K562 (cell line): ENCODE measurements around the gene SCAPER. TPM values are rescaled to one million over a fixed set of nuclear protein-coding genes. Genes with fewer than 3 reads are reported as not detected.
A peak's percentile ranks its signal among the peaks of the same experiment; 100 is the strongest.

Experiments used
- ATAC-seq: fragments of 200-7000 bp; cut with Tn5 transposase; 3 replicates; pipeline ENCODE4 v1.9.1; 2020; ENCODE audit warnings: moderate library complexity
- BruUV-seq: library from RNA; stranded (reverse); fragments of 400-500 nt; replicated peaks from 2 replicates; lab custom pipeline; 2021; lab: Mats Ljungman, UMichigan
- CTCF ChIA-PET: fragments of 300-600 bp; formaldehyde crosslinking; extraction: SDS; loops from one replicate; lab custom pipeline; 2021; ENCODE audit warnings: low intra/inter-chr PET ratio; lab: Yijun Ruan, JAX
- POLR2A ChIA-PET: fragments of 300-600, 350-650 bp; sonication (Branson Sonifier 250); formaldehyde crosslinking; extraction: SDS; loops from one replicate; lab custom pipeline; 2021; ENCODE audit warnings: antibody characterized with exemption, inconsistent platforms; lab: Yijun Ruan, JAX
- DNase-seq, 4 experiments: peaks; one replicate each; pipeline versions ENCODE4 v3.0.0 to v3.0.0-alpha.2; 2011 to 2018; ENCODE audit warnings: low spot score in 3 of 4, mixed read lengths in 3 of 4; ENCODE audit errors: extremely low read depth in 1 of 4
- FAIRE-seq: peaks from 2 replicates; lab custom pipeline; 2011; peaks lifted over from hg19 to GRCh38; lab: Jason Lieb, UNC
- H2AFZ ChIP-seq: 2 replicates; pipeline ENCODE4 v1.6.0; 2011; ENCODE audit warnings: low read depth, low read length, control low read depth, inconsistent platforms
- H3K27ac ChIP-seq: fragments of 200-600 bp; 3 replicates; pipeline ENCODE4 v1.8.0; 2011; ENCODE audit warnings: low read depth, mild to moderate bottlenecking, control low read depth, inconsistent platforms, low read length, moderate library complexity, mixed read lengths; ENCODE audit errors: extremely low read depth
- H3K27me3 ChIP-seq, 2 experiments: fragments of 300-600 bp in 1 of 2; 2 replicates in 1 of 2; 3 replicates in 1 of 2; pipeline versions ENCODE4 v1.6.0 to v1.8.0; 2011; ENCODE audit warnings: inconsistent platforms in 2 of 2, low read length in 2 of 2, mild to moderate bottlenecking in 1 of 2, mixed read lengths in 1 of 2, moderate library complexity in 1 of 2; ENCODE audit not compliant: control insufficient read depth in 2 of 2, insufficient read depth in 2 of 2
- H3K36me3 ChIP-seq: fragments of 300-600 bp; 3 replicates; pipeline ENCODE4 v1.8.0; 2011; ENCODE audit warnings: mild to moderate bottlenecking, low read length, inconsistent platforms; ENCODE audit not compliant: control insufficient read depth, insufficient read depth
- H3K4me1 ChIP-seq, 2 experiments: fragments of 200-600 bp in 1 of 2; replicated peaks in 1 of 2; 2 replicates in 1 of 2; 3 replicates in 1 of 2; pipeline versions ENCODE4 v1.5.1 to v1.8.0; 2011; ENCODE audit warnings: inconsistent platforms in 2 of 2, low read length in 2 of 2, mild to moderate bottlenecking in 1 of 2, mixed read lengths in 1 of 2, moderate library complexity in 1 of 2; ENCODE audit not compliant: control insufficient read depth in 2 of 2, insufficient read depth in 2 of 2
- H3K4me2 ChIP-seq: 2 replicates; pipeline ENCODE4 v1.6.1; 2011; ENCODE audit warnings: low read length, control low read depth, inconsistent platforms, mixed read lengths; ENCODE audit not compliant: insufficient read depth
- H3K4me3 ChIP-seq: fragments of 200-600 bp; sonication (generic), shearing (Covaris generic); 2 replicates; pipeline ENCODE4 v1.5.1; 2016; ENCODE audit warnings: control low read depth, inconsistent platforms
- H3K79me2 ChIP-seq: fragments of 200-600 bp; 3 replicates; pipeline ENCODE4 v1.8.0; 2011; ENCODE audit warnings: low read length, inconsistent platforms; ENCODE audit not compliant: control insufficient read depth, insufficient read depth
- H3K9ac ChIP-seq, 2 experiments: 2 replicates each; pipeline versions ENCODE4 v1.6.0 to v1.6.1; 2011; ENCODE audit warnings: low read depth in 2 of 2, low read length in 2 of 2, control low read depth in 1 of 2, inconsistent platforms in 1 of 2, mild to moderate bottlenecking in 1 of 2, mixed read lengths in 1 of 2; ENCODE audit not compliant: insufficient read depth in 1 of 2
- H3K9me1 ChIP-seq: one replicate; pipeline ENCODE4 v1.6.0; 2011; ENCODE audit warnings: inconsistent platforms, mild to moderate bottlenecking, low read length, moderate library complexity; ENCODE audit not compliant: control insufficient read depth, insufficient read depth
- H3K9me3 ChIP-seq: replicated peaks from 2 replicates; pipeline ENCODE4 v1.5.1; 2011; ENCODE audit warnings: low read depth, low read length, inconsistent platforms; ENCODE audit not compliant: control insufficient read depth, insufficient read depth
- H4K20me1 ChIP-seq: replicated peaks from 2 replicates; pipeline ENCODE4 v1.6.1; 2011; ENCODE audit warnings: low read length, inconsistent platforms, mixed read lengths; ENCODE audit not compliant: control insufficient read depth, insufficient read depth
- CTCF ChIP-seq, 3 experiments: IDR thresholded peaks in 2 of 3; conservative IDR thresholded peaks in 1 of 3; 2 replicates each; pipeline ENCODE4 v1.5.1; 2011 to 2012; ENCODE audit warnings: low read length in 3 of 3, mild to moderate bottlenecking in 3 of 3, control low read depth in 2 of 3, improper control_type of control experiment in 1 of 3, inconsistent platforms in 1 of 3, low read depth in 1 of 3, mixed read lengths in 1 of 3, moderate library complexity in 1 of 3; ENCODE audit not compliant: insufficient read depth in 2 of 3
- ETS1 ChIP-seq: conservative IDR thresholded peaks from 2 replicates; pipeline ENCODE4 v1.6.1; 2011; ENCODE audit warnings: low read depth, mild to moderate bottlenecking, low read length; ENCODE audit not compliant: control insufficient read depth
- SFPQ ChIP-seq: fragments of 200-400 bp; formaldehyde crosslinking; IDR thresholded peaks from 2 replicates; pipeline ENCODE4 v1.6.1; 2017; ENCODE audit warnings: mild to moderate bottlenecking, low read depth, low read length, moderate library complexity
- ZFP36 ChIP-seq: fragments of 150-350 bp; IDR thresholded peaks from 2 replicates; pipeline ENCODE4 v1.6.1; 2018; ENCODE audit warnings: low read length, low read depth; ENCODE audit not compliant: partially characterized antibody
- ZNF77 ChIP-seq: fragments of 250-450 bp; sonication (Bioruptor Pico); IDR thresholded peaks from 2 replicates; pipeline ENCODE4 v1.5.0; 2020
- WGBS: fragments of 100-300 bp; shearing (Covaris generic); methylation state at CpG from one replicate; pipeline ENCODE4 v1.1.6; 2016; ENCODE audit warnings: low coverage, mixed read lengths; ENCODE audit not compliant: insufficient coverage; ENCODE audit errors: missing lambda C conversion rate; 5-methylcytosine and 5-hydroxymethylcytosine counted together
- in situ Hi-C: fragments of 300-500 bp; cut with MboI; formaldehyde crosslinking; loops from 4 replicates; pipeline ENCODE4 v1.15.0; 2018; ENCODE audit warnings: inconsistent platforms, mixed read lengths
- intact Hi-C: fragments of 100-400 bp; cut with micrococcal nuclease; formaldehyde crosslinking; loops from 2 replicates; pipeline ENCODE4 v1.14.2; 2022
- polyA plus RNA-seq, 8 experiments: library from polyadenylated mRNA; depleted of rRNA in 4 of 8; stranded (reverse) in 5 of 8; unstranded in 3 of 8; fragments of >200 nt; fragmentation: Nextera tagmentation in 2 of 8; fragmentation: Illumina TruSeq in 1 of 8; extraction: Ambion mirVana in 2 of 8; extraction: Trizol in 1 of 8; gene quantifications; 2 replicates each; pipeline versions ENCODE4 v1.2.1 to v1.2.3, GENCODE V29; 2011 to 2014; ENCODE audit warnings: inconsistent platforms in 1 of 8, missing spikeins in 1 of 8
- total RNA-seq, 7 experiments: library from RNA; depleted of rRNA in 6 of 7; stranded (reverse); fragments of >200 nt in 6 of 7; fragmentation: Illumina TruSeq in 2 of 7; extraction: Trizol in 2 of 7; gene quantifications; 2 replicates each; pipeline versions ENCODE4 v1.2.1 to v1.2.3, GENCODE V29; 2011 to 2021; ENCODE audit warnings: low replicate concordance in 1 of 7

The SCAPER gene
- total and polyA plus RNA-seq, 9 of the 15 experiments (the other 6 are each of a cell fraction or from before 2014, with no cell fraction given), result 1.3 to 5.7 (median 3.2) TPM

GRCh38 chr15:76626611-76627010 is 278.5 kb downstream of the SCAPER start (continued):
- TF ChIP-seq SFPQ (no peak), ETS1 (no peak)

- intact Hi-C loops, result no loop called here
- POLR2A ChIA-PET, result no interaction called here
- Histone ChIP-seq H3K9me3 (no peaks in the 10 kb centered on the region), H3K4me3 (no peak overlapping the region), H3K27me3 (no peaks in the 10 kb centered on the region), H3K79me2 (no peaks in the 10 kb centered on the region), H3K4me2 (no peak overlapping the region), H3K27ac (no peak overlapping the region), H4K20me1 (no peaks in the 10 kb centered on the region), H3K9ac (no peak overlapping the region), H2AFZ (no peak overlapping the region), H3K4me1 (no peaks in the 10 kb centered on the region), H3K9me1 (no peaks in the 10 kb centered on the region), H3K36me3 (no peaks in the 10 kb centered on the region)
- ATAC-seq (peak; percentile 78), DNase-seq (peak in 3 of 4 experiments; percentile 11 to 23 (median 19)), FAIRE-seq (no peak)
- WGBS, result 0% methylated on average over 3 of the region's 4 CpGs
- TF ChIP-seq CTCF (IDR thresholded peaks at IDR 0.05 in 2 of 3, conservative IDR thresholded peaks at IDR 0.05 in 1 of 3; ENCODE audit: insufficient read depth in 2 of 3, low read depth in 1 of 3, low read length in 3 of 3), result peak; percentile 43 to 55 (median 51); a peak in 5 of 6 replicates
- TF ChIP-seq ZNF77, result no peak
- TF ChIP-seq ZFP36, result no peak
- BruUV-seq, result no TSS peak
- CTCF ChIA-PET, result no interaction called here
- in situ Hi-C loops, result no loop called here
Measured at GRCh38 chr15:76625267-76625666, 279.9 kb downstream of the SCAPER start.
